Suprapubic skin (tissue), 4 donors: ENCODE results near the gene VAV2.

Experiments used
- POLR2A ChIP-seq, 2 donors: fragments of 450-650 bp; IDR thresholded peaks; one replicate each; pipeline ENCODE4 v1.6.1; 2017; ENCODE audit warnings: antibody characterized with exemption in 2 of 2, mild to moderate bottlenecking in 2 of 2, moderate library complexity in 2 of 2
- POLR2AphosphoS5 ChIP-seq, 3 donors: sonication (generic); formaldehyde crosslinking; IDR thresholded peaks; one replicate each; pipeline ENCODE4 v1.6.1; 2017; ENCODE audit warnings: antibody characterized with exemption in 3 of 3
- TF ChIP-seq, protein P1 (sequence below), 2 donors: fragments of 200-600 bp in 1 of 2; fragments of 450-650 bp in 1 of 2; sonication (generic) in 1 of 2; IDR thresholded peaks; one replicate each; pipeline ENCODE4 v1.5.1; 2016 to 2019; ENCODE audit warnings: antibody characterized with exemption in 2 of 2, mild to moderate bottlenecking in 1 of 2, moderate library complexity in 1 of 2

DNA sequence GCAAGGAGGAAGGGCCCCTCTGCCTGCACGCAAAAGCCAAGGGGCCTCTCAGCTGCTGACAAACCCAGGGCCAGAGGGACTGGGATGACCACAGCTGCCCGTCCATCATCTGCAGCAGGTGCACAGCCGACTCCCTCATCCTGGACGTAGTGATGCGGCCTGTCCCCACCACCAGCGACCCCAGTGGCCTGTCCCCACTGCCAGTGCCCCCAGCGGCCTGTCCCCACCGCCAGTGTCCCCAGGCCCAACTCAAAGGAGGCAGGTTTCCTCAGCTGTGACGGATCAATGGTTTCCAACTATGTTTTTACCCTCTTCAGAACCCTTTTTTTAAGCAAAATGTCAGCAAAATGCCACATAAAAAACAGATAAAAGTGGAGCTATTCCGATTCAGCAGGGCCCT, 62.5 kb downstream of the VAV2 start:
- TF ChIP-seq, protein P1, sequence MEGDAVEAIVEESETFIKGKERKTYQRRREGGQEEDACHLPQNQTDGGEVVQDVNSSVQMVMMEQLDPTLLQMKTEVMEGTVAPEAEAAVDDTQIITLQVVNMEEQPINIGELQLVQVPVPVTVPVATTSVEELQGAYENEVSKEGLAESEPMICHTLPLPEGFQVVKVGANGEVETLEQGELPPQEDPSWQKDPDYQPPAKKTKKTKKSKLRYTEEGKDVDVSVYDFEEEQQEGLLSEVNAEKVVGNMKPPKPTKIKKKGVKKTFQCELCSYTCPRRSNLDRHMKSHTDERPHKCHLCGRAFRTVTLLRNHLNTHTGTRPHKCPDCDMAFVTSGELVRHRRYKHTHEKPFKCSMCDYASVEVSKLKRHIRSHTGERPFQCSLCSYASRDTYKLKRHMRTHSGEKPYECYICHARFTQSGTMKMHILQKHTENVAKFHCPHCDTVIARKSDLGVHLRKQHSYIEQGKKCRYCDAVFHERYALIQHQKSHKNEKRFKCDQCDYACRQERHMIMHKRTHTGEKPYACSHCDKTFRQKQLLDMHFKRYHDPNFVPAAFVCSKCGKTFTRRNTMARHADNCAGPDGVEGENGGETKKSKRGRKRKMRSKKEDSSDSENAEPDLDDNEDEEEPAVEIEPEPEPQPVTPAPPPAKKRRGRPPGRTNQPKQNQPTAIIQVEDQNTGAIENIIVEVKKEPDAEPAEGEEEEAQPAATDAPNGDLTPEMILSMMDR (IDR thresholded peaks at IDR 0.05): no peak
- TF ChIP-seq POLR2A (IDR thresholded peaks at IDR 0.05): no peak
- no peak for TF ChIP-seq POLR2AphosphoS5 (IDR thresholded peaks at IDR 0.05)
